Measurements from ENCODE around the gene CD300H. TPM values are rescaled to one million over a fixed set of nuclear protein-coding genes. Genes with fewer than 3 reads are reported as not detected.

CD300H gene
- total RNA-seq, 2 donors from 2014 or later: not detected

DNA sequence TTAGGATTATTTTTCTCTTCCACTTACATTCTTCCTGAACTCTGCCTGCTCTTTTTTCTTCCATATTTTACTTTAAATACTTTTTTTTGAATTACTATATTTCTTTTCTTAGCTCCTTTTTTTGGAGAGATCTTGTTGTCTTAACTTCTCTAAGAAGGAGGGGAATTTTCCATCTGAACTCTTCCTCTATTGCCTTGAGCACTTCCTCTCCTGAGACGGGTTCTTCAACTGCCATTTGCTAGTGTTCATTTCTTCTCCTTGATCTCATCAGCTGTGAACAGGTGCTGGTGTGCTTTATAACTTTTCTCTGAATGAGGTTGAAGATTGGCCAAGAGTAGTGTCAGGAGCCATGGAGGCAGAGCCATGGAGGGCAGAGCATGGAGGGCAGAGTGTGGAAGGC, 39.9 kb upstream of the CD300H start:
- H3K27me3 ChIP-seq (replicated peaks; ENCODE audit: insufficient read depth): peaks cover 2% of the 10 kb centered on the region
- no peak overlapping the region for H3K4me3 ChIP-seq
- no peaks in the 10 kb centered on the region for H3K36me3 ChIP-seq
- DNase-seq (ENCODE audit: low spot score): no peak
- 56% methylated on average over 1 of the region's 1 CpG for WGBS
- intact Hi-C loops (cut with DNase I): no loop called here
- TF ChIP-seq POLR2AphosphoS5 (IDR thresholded peaks at IDR 0.05) (no peak), POLR2A (IDR thresholded peaks at IDR 0.05) (no peak), CTCF (IDR thresholded peaks at IDR 0.05) (no peak)
- no peak overlapping the region for H3K27ac ChIP-seq
- no peaks in the 10 kb centered on the region for H3K4me1 ChIP-seq (replicated peaks)
- no peaks in the 10 kb centered on the region for H3K9me3 ChIP-seq

- Histone ChIP-seq H3K27me3 (replicated peaks; ENCODE audit: insufficient read depth) (peaks cover 2% of the 10 kb centered on the region), H3K27ac (no peak overlapping the region), H3K36me3 (no peaks in the 10 kb centered on the region), H3K4me1 (replicated peaks) (no peaks in the 10 kb centered on the region), H3K9me3 (no peaks in the 10 kb centered on the region), H3K4me3 (no peak overlapping the region)
- intact Hi-C loops (cut with DNase I): no loop called here
- no peak for TF ChIP-seq POLR2AphosphoS5 (IDR thresholded peaks at IDR 0.05)
- no peak for TF ChIP-seq CTCF (IDR thresholded peaks at IDR 0.05)
- TF ChIP-seq POLR2A (IDR thresholded peaks at IDR 0.05): no peak
- 88% methylated on average over 8 of the region's 8 CpGs for WGBS
- DNase-seq (ENCODE audit: low spot score): no peak
Measured at GRCh38 chr17:74606050-74606449, 38.7 kb upstream of the CD300H start.

DNA sequence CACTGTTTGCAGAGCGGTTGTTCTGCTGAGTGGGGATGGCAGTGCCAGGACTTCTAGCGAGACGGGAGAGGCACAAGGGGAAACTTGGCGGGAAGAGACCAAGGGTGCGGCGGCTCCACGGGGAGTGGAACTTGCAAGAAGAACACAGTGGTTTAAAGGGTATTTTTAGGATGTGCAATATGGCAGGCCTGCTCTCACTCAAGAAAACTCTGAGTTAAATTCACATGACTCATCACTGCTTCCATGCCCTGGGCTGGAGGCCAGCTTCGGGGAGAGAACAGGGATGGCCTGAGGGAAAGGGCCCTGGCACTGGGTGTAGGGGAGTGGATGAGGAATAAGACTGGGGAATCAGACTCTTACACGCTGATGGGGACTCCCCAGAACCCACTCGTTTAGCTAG, 38.1 kb upstream of the CD300H start:
- Histone ChIP-seq H3K36me3 (no peaks in the 10 kb centered on the region), H3K27me3 (replicated peaks; ENCODE audit: insufficient read depth) (no peaks in the 10 kb centered on the region), H3K4me1 (replicated peaks) (no peaks in the 10 kb centered on the region), H3K4me3 (no peak overlapping the region), H3K9me3 (no peaks in the 10 kb centered on the region), H3K27ac (no peak overlapping the region)
- TF ChIP-seq POLR2A (IDR thresholded peaks at IDR 0.05): no peak
- TF ChIP-seq POLR2AphosphoS5 (IDR thresholded peaks at IDR 0.05): peak; percentile 17
- TF ChIP-seq CTCF (IDR thresholded peaks at IDR 0.05): no peak
- WGBS: 38% methylated on average over 10 of the region's 10 CpGs
- intact Hi-C loops (cut with DNase I): no loop called here
- DNase-seq (ENCODE audit: low spot score): peak; percentile 15

GRCh38 chr17:74604761-74605160, 37.5 kb upstream of the CD300H start:
- H3K4me1 ChIP-seq (replicated peaks): no peaks in the 10 kb centered on the region
- no peak overlapping the region for H3K27ac ChIP-seq
- no peak overlapping the region for H3K4me3 ChIP-seq
- intact Hi-C loops (cut with DNase I): no loop called here
- no peak for TF ChIP-seq CTCF (IDR thresholded peaks at IDR 0.05)
- TF ChIP-seq POLR2AphosphoS5 (IDR thresholded peaks at IDR 0.05): no peak
- no peak for TF ChIP-seq POLR2A (IDR thresholded peaks at IDR 0.05)
- no peaks in the 10 kb centered on the region for H3K36me3 ChIP-seq
- WGBS: 69% methylated on average over 10 of the region's 10 CpGs
- no peaks in the 10 kb centered on the region for H3K9me3 ChIP-seq
- DNase-seq (ENCODE audit: low spot score): no peak
- H3K27me3 ChIP-seq (replicated peaks; ENCODE audit: insufficient read depth): no peaks in the 10 kb centered on the region

GRCh38 chr17:74604200-74604599, 36.9 kb upstream of the CD300H start:
- 75% methylated on average over 6 of the region's 6 CpGs for WGBS
- no peak for DNase-seq (ENCODE audit: low spot score)

More at GRCh38 chr17:74604200-74604599, 36.9 kb upstream of the CD300H start:
- Histone ChIP-seq H3K27ac (no peak overlapping the region), H3K9me3 (no peaks in the 10 kb centered on the region), H3K4me1 (replicated peaks) (no peaks in the 10 kb centered on the region), H3K36me3 (no peaks in the 10 kb centered on the region), H3K4me3 (no peak overlapping the region), H3K27me3 (replicated peaks; ENCODE audit: insufficient read depth) (no peaks in the 10 kb centered on the region)
- intact Hi-C loops (cut with DNase I): no loop called here
- TF ChIP-seq CTCF (IDR thresholded peaks at IDR 0.05) (no peak), POLR2AphosphoS5 (IDR thresholded peaks at IDR 0.05) (no peak), POLR2A (IDR thresholded peaks at IDR 0.05) (no peak)

Measured in prostate gland (tissue), 2 donors.